Tibial artery (tissue), 4 donors: ENCODE measurements around the gene SLC2A9.

Source experiments
- DNase-seq, 2 donors: peaks; one replicate each; pipeline ENCODE4 v3.0.0-alpha.2; 2019
- H3K27ac ChIP-seq, 2 donors: fragments of 200-600 bp; sonication (generic) in 1 of 2; 1 replicate in 1 of 2; 2 replicates in 1 of 2; pipeline ENCODE4 v1.5.1; 2018 to 2019; ENCODE audit warnings: mild to moderate bottlenecking in 1 of 2
- H3K27me3 ChIP-seq, 2 donors: fragments of 200-600 bp; sonication (generic) in 1 of 2; one replicate each; pipeline versions ENCODE4 v1.5.1 to v1.6.0; 2016 to 2019
- H3K36me3 ChIP-seq, 3 donors: fragments of 200-600 bp; sonication (generic) in 2 of 3; one replicate each; pipeline ENCODE4 v1.5.1; 2016 to 2019; ENCODE audit warnings: mild to moderate bottlenecking in 2 of 3
- H3K4me1 ChIP-seq, 4 donors: fragments of 200-600 bp; sonication (generic) in 2 of 4; 1 replicate in 3 of 4; 2 replicates in 1 of 4; pipeline ENCODE4 v1.5.1; 2016 to 2019
- H3K4me3 ChIP-seq, 2 donors: fragments of 200-600 bp; sonication (generic) in 1 of 2; 1 replicate in 1 of 2; 2 replicates in 1 of 2; pipeline ENCODE4 v1.5.1; 2018 to 2019; ENCODE audit warnings: mild to moderate bottlenecking in 2 of 2
- H3K9me3 ChIP-seq, 3 donors: fragments of 200-600 bp; sonication (generic) in 1 of 3; one replicate each; pipeline ENCODE4 v1.5.1; 2016 to 2019
- intact Hi-C: fragments of 100-400 bp; cut with DNase I; formaldehyde crosslinking; loops from one replicate; pipeline ENCODE4 v1.15.0; 2023; ENCODE audit warnings: low total_unique reads
- TF ChIP-seq, protein P1 (sequence below), 2 experiments: fragments of 200-600 bp in 1 of 2; fragments of 450-650 bp in 1 of 2; IDR thresholded peaks; one replicate each; pipeline ENCODE4 v1.5.1; 2017 to 2019; ENCODE audit warnings: antibody characterized with exemption in 2 of 2, mild to moderate bottlenecking in 1 of 2, moderate library complexity in 1 of 2

Gene SLC2A9

DNA sequence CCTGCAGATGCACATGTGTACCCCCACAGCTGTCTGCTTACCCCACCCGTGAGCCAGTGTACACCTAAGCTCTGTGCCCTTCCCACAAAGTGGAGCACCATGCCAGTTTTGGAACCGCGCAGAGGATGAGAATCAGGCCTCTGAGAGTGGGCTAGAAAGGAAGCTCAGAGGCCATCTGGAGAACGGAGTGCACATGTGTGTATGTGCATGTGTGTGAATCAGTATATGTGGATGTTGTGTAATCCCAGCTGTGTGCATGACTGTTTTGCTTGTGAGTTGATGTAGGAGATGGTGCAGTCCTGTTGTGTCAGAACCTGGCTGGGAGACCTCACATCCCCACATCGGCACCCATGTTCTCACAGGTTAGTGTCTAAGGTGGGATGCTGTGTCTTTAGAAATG is 146.9 kb downstream of the SLC2A9 start:
- no peak for DNase-seq
- intact Hi-C loops = no loop called here
- no peak overlapping the region for H3K27ac ChIP-seq
- H3K27me3 ChIP-seq = no peaks in the 10 kb centered on the region
- H3K36me3 ChIP-seq = no peaks in the 10 kb centered on the region
- H3K4me1 ChIP-seq = no peaks in the 10 kb centered on the region
- H3K4me3 ChIP-seq = no peak overlapping the region
- no peaks in the 10 kb centered on the region for H3K9me3 ChIP-seq
- TF ChIP-seq, protein P1, sequence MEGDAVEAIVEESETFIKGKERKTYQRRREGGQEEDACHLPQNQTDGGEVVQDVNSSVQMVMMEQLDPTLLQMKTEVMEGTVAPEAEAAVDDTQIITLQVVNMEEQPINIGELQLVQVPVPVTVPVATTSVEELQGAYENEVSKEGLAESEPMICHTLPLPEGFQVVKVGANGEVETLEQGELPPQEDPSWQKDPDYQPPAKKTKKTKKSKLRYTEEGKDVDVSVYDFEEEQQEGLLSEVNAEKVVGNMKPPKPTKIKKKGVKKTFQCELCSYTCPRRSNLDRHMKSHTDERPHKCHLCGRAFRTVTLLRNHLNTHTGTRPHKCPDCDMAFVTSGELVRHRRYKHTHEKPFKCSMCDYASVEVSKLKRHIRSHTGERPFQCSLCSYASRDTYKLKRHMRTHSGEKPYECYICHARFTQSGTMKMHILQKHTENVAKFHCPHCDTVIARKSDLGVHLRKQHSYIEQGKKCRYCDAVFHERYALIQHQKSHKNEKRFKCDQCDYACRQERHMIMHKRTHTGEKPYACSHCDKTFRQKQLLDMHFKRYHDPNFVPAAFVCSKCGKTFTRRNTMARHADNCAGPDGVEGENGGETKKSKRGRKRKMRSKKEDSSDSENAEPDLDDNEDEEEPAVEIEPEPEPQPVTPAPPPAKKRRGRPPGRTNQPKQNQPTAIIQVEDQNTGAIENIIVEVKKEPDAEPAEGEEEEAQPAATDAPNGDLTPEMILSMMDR (IDR thresholded peaks at IDR 0.05) = no peak

DNA sequence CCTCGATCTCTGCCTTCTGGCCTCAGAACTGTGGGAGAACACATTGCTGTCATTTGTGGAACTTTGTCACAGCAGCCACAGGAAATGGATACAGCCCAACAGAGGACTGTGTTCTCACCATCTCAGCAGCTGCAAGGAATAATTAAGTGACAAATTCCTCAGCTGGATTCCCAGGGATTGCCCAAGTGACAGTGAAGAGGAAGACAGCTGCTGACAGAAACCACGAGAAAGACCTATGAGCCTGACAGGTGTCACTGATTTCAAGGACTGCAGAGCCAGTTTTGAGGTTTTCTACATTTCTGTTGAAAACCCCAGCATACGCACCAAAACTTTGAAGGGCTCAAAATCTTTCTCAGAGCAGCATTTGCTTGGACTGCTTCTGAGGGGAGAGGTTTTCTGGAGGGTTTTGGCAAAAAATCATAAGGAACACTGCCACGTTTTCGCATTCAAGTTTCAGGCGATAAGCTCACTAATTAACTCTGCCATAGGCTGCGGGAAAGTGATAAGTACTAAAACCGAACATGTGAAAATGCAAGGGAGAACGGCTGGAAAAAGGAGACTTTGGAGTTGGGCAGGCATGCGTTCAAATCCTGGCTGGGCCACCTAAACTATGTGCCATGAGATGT is 151.0 kb downstream of the SLC2A9 start:
- H3K4me3 ChIP-seq = no peak overlapping the region
- intact Hi-C loops = no loop called here
- no peak for DNase-seq
- H3K4me1 ChIP-seq = no peaks in the 10 kb centered on the region
- no peaks in the 10 kb centered on the region for H3K27me3 ChIP-seq
- H3K9me3 ChIP-seq = no peaks in the 10 kb centered on the region
- H3K36me3 ChIP-seq = no peaks in the 10 kb centered on the region
- H3K27ac ChIP-seq = no peak overlapping the region
- TF ChIP-seq, protein P1 (IDR thresholded peaks at IDR 0.05) = no peak

DNA sequence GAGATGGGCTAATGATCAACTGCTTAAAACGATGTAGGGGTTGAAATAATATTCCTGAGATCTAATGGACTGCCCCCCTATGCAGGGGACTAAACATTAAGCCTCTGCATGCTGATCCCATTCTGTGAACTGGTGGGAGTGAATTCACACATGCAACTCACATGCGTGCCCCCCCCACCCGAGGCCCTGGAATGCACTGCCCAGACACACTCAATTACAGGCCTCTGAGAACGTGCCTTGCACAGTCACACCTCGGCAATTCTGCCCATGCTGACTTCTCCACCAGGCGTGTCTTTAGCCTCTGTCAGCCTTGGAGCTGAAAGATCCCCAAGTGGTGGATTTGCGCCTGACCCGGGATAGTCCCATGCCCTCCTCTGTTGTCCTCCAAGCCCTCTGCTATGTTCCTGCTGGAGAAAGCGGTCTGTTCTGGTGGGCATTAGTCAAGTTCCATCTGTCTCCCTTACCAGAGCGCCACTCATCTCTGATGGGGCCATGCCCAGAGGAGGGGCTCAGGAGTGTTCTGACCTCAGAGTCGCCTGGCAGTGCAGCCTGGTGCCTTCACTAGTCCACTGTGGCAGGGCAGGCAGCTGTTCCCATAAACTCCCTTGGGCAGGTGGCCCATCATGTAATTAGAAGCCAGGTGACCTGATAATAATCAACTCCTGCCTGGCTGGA is 153.4 kb downstream of the SLC2A9 start:
- Histone ChIP-seq H3K4me3 (no peak overlapping the region), H3K9me3 (no peaks in the 10 kb centered on the region), H3K4me1 (no peaks in the 10 kb centered on the region), H3K36me3 (no peaks in the 10 kb centered on the region), H3K27ac (no peak overlapping the region), H3K27me3 (no peaks in the 10 kb centered on the region)
- no peak for DNase-seq
- TF ChIP-seq, protein P1 (IDR thresholded peaks at IDR 0.05) = no peak
- intact Hi-C loops = no loop called here

DNA sequence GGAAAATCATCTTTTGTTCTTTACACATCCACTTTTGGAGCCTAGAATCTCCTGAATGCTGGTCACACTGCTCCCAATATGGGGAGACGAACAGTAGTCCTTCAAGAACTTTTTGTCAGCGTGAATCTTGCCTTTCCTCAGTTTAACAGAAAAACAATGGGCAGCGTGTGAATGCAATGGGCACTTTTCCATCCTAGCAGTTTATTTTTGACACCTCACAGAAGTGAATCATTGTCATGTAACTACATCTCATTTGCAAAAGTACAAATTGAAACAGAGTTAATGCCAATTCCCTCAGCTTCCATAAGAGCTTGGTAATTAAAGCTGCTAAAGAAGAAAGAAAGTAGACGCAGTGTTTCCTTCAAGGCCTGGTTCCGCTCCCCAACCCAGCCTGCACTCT is 154.4 kb downstream of the SLC2A9 start:
- intact Hi-C loops = no loop called here
- Histone ChIP-seq H3K27ac (no peak overlapping the region), H3K36me3 (no peaks in the 10 kb centered on the region)

DNA sequence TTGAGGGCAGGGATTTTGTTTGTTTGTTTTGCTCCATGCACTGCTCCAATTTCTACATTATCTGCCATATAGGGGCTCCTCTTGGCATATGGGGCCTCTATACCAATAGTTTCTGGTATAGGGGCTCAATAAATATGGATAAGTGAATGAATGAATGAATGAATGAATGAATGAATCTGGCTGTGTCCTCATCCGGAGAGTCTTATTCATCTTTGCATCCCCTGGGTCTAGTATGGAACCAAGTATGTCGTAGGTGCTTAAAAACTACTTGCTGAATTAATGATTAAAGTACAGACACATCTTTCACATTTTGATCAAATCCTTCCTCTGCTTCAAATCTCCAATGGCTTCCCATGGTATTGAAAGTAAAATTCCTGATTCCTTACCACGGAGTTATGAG is 159.7 kb downstream of the SLC2A9 start:
- Histone ChIP-seq H3K4me3 (no peak overlapping the region), H3K4me1 (no peaks in the 10 kb centered on the region), H3K9me3 (no peaks in the 10 kb centered on the region), H3K27ac (no peak overlapping the region), H3K27me3 (no peaks in the 10 kb centered on the region), H3K36me3 (peaks cover 5 to 16% (median 6%) of the 10 kb centered on the region in 3 donors)
- intact Hi-C loops = no loop called here
- DNase-seq = no peak
- TF ChIP-seq, protein P1 (IDR thresholded peaks at IDR 0.05) = no peak

More for the DNA sequence above, 154.4 kb downstream of the SLC2A9 start:
- Histone ChIP-seq H3K4me3 (no peak overlapping the region), H3K9me3 (no peaks in the 10 kb centered on the region), H3K4me1 (no peaks in the 10 kb centered on the region), H3K27me3 (no peaks in the 10 kb centered on the region)
- no peak for DNase-seq
- TF ChIP-seq, protein P1 (IDR thresholded peaks at IDR 0.05) = no peak
